DND-41 (cell line): ENCODE data around the gene PLA2G2D.

Source experiments
- EZH2 ChIP-seq: IDR thresholded peaks from 3 replicates; pipeline ENCODE4 v1.6.1; 2012; ENCODE audit warnings: borderline replicate concordance, low read depth, mild to moderate bottlenecking, moderate library complexity, low read length, inconsistent platforms; ENCODE audit not compliant: severe bottlenecking
- TF ChIP-seq, protein P1 (sequence below): IDR thresholded peaks from 2 replicates; pipeline ENCODE4 v1.5.1; 2012; ENCODE audit warnings: borderline replicate concordance, low read length, moderate library complexity, mild to moderate bottlenecking; ENCODE audit not compliant: poor library complexity, severe bottlenecking; ENCODE audit errors: extremely low read depth

DNA sequence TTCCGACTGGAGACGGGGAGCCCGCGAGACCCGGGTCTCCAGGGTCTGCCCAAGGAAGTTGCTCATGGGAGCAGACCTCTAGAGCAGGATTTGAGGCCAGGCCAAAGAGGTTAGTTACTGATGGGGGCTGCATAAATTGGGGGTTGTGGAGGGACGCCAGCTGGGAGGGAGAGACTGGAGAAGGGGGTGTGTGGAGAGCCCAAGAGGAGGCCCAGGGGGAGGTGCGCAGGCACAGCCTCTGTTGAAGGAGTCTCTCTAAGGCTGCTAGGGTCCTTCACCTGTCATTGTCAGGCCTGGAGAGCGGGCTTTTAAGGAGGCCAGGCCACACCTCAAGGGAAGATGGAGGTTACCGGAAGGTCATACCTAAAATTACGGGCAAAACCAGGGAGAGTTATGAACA, 49.0 kb downstream of the PLA2G2D start:
- TF ChIP-seq EZH2 = no peak
- TF ChIP-seq, protein P1, sequence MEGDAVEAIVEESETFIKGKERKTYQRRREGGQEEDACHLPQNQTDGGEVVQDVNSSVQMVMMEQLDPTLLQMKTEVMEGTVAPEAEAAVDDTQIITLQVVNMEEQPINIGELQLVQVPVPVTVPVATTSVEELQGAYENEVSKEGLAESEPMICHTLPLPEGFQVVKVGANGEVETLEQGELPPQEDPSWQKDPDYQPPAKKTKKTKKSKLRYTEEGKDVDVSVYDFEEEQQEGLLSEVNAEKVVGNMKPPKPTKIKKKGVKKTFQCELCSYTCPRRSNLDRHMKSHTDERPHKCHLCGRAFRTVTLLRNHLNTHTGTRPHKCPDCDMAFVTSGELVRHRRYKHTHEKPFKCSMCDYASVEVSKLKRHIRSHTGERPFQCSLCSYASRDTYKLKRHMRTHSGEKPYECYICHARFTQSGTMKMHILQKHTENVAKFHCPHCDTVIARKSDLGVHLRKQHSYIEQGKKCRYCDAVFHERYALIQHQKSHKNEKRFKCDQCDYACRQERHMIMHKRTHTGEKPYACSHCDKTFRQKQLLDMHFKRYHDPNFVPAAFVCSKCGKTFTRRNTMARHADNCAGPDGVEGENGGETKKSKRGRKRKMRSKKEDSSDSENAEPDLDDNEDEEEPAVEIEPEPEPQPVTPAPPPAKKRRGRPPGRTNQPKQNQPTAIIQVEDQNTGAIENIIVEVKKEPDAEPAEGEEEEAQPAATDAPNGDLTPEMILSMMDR = no peak
